22Rv1 (cell line): Measurements from ENCODE around the gene MRPS5.
"Not testable (repeated sequence)": the region's sequence is repeated elsewhere in the genome, so short reads cannot be mapped to it uniquely, and the experiment has no call there.

Experiments
- H3K27ac ChIP-seq: fragments of 450-650 bp; 2 replicates; pipeline ENCODE4 v1.5.1; 2017
- CTCF ChIP-seq: fragments of 450-650 bp; IDR thresholded peaks from 2 replicates; pipeline ENCODE4 v1.5.1; 2017; ENCODE audit warnings: mild to moderate bottlenecking
- ZFX ChIP-seq: fragments of 450-650 bp; IDR thresholded peaks from 2 replicates; pipeline ENCODE4 v1.6.1; 2017; ENCODE audit warnings: antibody characterized with exemption, borderline replicate concordance

MRPS5 gene

GRCh38 chr2:95038635-95039298 is 82.8 kb downstream of the MRPS5 start:
- TF ChIP-seq CTCF: no peak
- TF ChIP-seq ZFX: no peak
- H3K27ac ChIP-seq: no peak overlapping the region

- H3K27ac ChIP-seq: not testable (repeated sequence)
Measured at GRCh38 chr2:95037841-95038585, 83.6 kb downstream of the MRPS5 start.

- TF ChIP-seq ZFX: no peak
- TF ChIP-seq CTCF: no peak
- no peak overlapping the region for H3K27ac ChIP-seq
Measured at GRCh38 chr2:95037384-95037839, 84.2 kb downstream of the MRPS5 start.

- TF ChIP-seq CTCF: no peak
- no peak for TF ChIP-seq ZFX
- no peak overlapping the region for H3K27ac ChIP-seq
Measured at GRCh38 chr2:95036596-95037383, 84.8 kb downstream of the MRPS5 start.
